Body of pancreas (tissue), 4 donors: ENCODE data around the gene RTL10.
"Not testable (repeated sequence)": the region's sequence is repeated elsewhere in the genome, so short reads cannot be mapped to it uniquely, and the experiment has no call there.

ENCODE experiments used
- POLR2A ChIP-seq, 3 donors: fragments of 450-650 bp; IDR thresholded peaks; one replicate each; pipeline ENCODE4 v1.6.1; 2016; ENCODE audit warnings: antibody characterized with exemption in 3 of 3, mild to moderate bottlenecking in 2 of 3
- TF ChIP-seq, protein P1 (sequence below), 7 experiments: fragments of 450-650 bp in 4 of 7; fragments of 200-600 bp in 3 of 7; sonication (generic) in 3 of 7; IDR thresholded peaks; one replicate each; pipeline ENCODE4 v1.5.1; 2016 to 2019; ENCODE audit warnings: antibody characterized with exemption in 7 of 7

DNA sequence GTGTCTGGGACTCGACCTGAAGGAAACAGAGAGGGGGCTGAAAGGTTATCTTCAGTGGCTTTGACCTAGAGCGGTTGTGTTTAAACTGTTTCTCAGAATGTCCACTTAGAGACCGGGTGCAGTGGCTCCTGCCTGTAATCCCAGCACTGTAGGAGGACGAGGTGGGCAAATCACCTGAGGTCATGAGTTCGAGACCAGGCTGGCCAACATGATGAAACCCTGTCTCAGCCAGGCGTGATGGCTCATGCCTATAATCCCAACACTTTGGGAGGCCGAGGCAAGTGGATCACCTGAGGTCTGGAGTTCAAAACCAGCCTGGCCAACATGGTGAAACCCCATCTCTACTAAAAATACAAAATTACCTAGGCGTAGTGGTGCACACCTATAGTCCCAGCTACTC, 28.8 kb upstream of the RTL10 start:
- not testable (repeated sequence) for TF ChIP-seq POLR2A (IDR thresholded peaks at IDR 0.05)
- TF ChIP-seq, protein P1, sequence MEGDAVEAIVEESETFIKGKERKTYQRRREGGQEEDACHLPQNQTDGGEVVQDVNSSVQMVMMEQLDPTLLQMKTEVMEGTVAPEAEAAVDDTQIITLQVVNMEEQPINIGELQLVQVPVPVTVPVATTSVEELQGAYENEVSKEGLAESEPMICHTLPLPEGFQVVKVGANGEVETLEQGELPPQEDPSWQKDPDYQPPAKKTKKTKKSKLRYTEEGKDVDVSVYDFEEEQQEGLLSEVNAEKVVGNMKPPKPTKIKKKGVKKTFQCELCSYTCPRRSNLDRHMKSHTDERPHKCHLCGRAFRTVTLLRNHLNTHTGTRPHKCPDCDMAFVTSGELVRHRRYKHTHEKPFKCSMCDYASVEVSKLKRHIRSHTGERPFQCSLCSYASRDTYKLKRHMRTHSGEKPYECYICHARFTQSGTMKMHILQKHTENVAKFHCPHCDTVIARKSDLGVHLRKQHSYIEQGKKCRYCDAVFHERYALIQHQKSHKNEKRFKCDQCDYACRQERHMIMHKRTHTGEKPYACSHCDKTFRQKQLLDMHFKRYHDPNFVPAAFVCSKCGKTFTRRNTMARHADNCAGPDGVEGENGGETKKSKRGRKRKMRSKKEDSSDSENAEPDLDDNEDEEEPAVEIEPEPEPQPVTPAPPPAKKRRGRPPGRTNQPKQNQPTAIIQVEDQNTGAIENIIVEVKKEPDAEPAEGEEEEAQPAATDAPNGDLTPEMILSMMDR (IDR thresholded peaks at IDR 0.05), result not testable (repeated sequence)
